HG02798 (cell line): ENCODE results near the gene TEX29.

ENCODE experiments used
- ATAC-seq: cut with Tn5 transposase; IDR thresholded peaks from one replicate; pipeline ENCODE4 v1.9.1; 2021; ENCODE audit warnings: mild to moderate bottlenecking; ENCODE audit not compliant: unreplicated experiment, poor library complexity

The TEX29 gene

GRCh38 chr13:111363591-111363990 lies 43.1 kb downstream of the TEX29 start:
- no peak for ATAC-seq

- ATAC-seq: no peak
These were observed 44.9 kb downstream of the TEX29 start for GRCh38 chr13:111365149-111366005.

GRCh38 chr13:111367340-111367739 lies 46.9 kb downstream of the TEX29 start:
- no peak for ATAC-seq

- no peak for ATAC-seq
These were observed 47.6 kb downstream of the TEX29 start for GRCh38 chr13:111368091-111368490.

GRCh38 chr13:111370147-111370546 lies 49.7 kb downstream of the TEX29 start:
- no peak for ATAC-seq

- no peak for ATAC-seq
These were observed 50.4 kb downstream of the TEX29 start for GRCh38 chr13:111370570-111371535.

- no peak for ATAC-seq
These were observed 51.3 kb downstream of the TEX29 start for GRCh38 chr13:111371720-111372119.

- no peak for ATAC-seq
These were observed 52.4 kb downstream of the TEX29 start for GRCh38 chr13:111372651-111373425.

GRCh38 chr13:111373486-111373885 lies 53.0 kb downstream of the TEX29 start:
- no peak for ATAC-seq

GRCh38 chr13:111380431-111380830 lies 60.0 kb downstream of the TEX29 start:
- ATAC-seq: no peak

GRCh38 chr13:111382411-111382810 lies 62.0 kb downstream of the TEX29 start:
- ATAC-seq: no peak

GRCh38 chr13:111382877-111383276 lies 62.4 kb downstream of the TEX29 start:
- no peak for ATAC-seq

GRCh38 chr13:111383591-111384440 lies 63.4 kb downstream of the TEX29 start:
- ATAC-seq: no peak

GRCh38 chr13:111384441-111385182 lies 64.2 kb downstream of the TEX29 start:
- ATAC-seq: no peak

GRCh38 chr13:111385183-111385857 lies 64.9 kb downstream of the TEX29 start:
- no peak for ATAC-seq

- ATAC-seq: no peak
These were observed 66.8 kb downstream of the TEX29 start for GRCh38 chr13:111387026-111387871.

GRCh38 chr13:111387945-111388600 lies 67.6 kb downstream of the TEX29 start:
- ATAC-seq: no peak
